ENCODE measurements around the gene MORN1.

MORN1 gene

GRCh38 chr1:2344121-2344681, 47.2 kb downstream of the MORN1 start:
- no peaks in the 10 kb centered on the region for H4K20me1 ChIP-seq (ENCODE audit: insufficient read depth, low read length)
- no peak overlapping the region for H3K27ac ChIP-seq (ENCODE audit: low read length)
- H3K27me3 ChIP-seq (ENCODE audit: low read depth, low read length) = no peaks in the 10 kb centered on the region

GRCh38 chr1:2343023-2343935, 48.1 kb downstream of the MORN1 start:
- H2AFZ ChIP-seq (ENCODE audit: low read depth, low read length) = no peak overlapping the region
- no peak overlapping the region for H3K4me2 ChIP-seq (ENCODE audit: low read length)
- no peaks in the 10 kb centered on the region for H3K9me3 ChIP-seq (ENCODE audit: insufficient read depth, low read length)
- no peaks in the 10 kb centered on the region for H3K36me3 ChIP-seq (replicated peaks; ENCODE audit: low read depth, low read length)
- H3K4me1 ChIP-seq (ENCODE audit: low read length) = no peaks in the 10 kb centered on the region
- H3K27ac ChIP-seq (ENCODE audit: low read length) = no peak overlapping the region
- no peak overlapping the region for H3K9ac ChIP-seq (ENCODE audit: low read length)
- H3K79me2 ChIP-seq (ENCODE audit: low read length) = no peaks in the 10 kb centered on the region
- no peaks in the 10 kb centered on the region for H3K27me3 ChIP-seq (ENCODE audit: low read depth, low read length)
- no peak for TF ChIP-seq CTCF (IDR thresholded peaks at IDR 0.05; ENCODE audit: low read depth, low read length)
- no peak for TF ChIP-seq EZH2phosphoT487 (IDR thresholded peaks at IDR 0.05; ENCODE audit: low read depth)
- H3K4me3 ChIP-seq (ENCODE audit: low read length) = no peak overlapping the region
- H4K20me1 ChIP-seq (ENCODE audit: insufficient read depth, low read length) = no peaks in the 10 kb centered on the region

More at GRCh38 chr1:2344121-2344681, 47.2 kb downstream of the MORN1 start:
- Histone ChIP-seq H3K36me3 (replicated peaks; ENCODE audit: low read depth, low read length) (no peaks in the 10 kb centered on the region), H3K4me3 (ENCODE audit: low read length) (no peak overlapping the region), H3K4me2 (ENCODE audit: low read length) (no peak overlapping the region), H2AFZ (ENCODE audit: low read depth, low read length) (no peak overlapping the region), H3K4me1 (ENCODE audit: low read length) (no peaks in the 10 kb centered on the region), H3K9me3 (ENCODE audit: insufficient read depth, low read length) (no peaks in the 10 kb centered on the region), H3K9ac (ENCODE audit: low read length) (no peak overlapping the region), H3K79me2 (ENCODE audit: low read length) (no peaks in the 10 kb centered on the region)
- TF ChIP-seq CTCF (IDR thresholded peaks at IDR 0.05; ENCODE audit: low read depth, low read length) (no peak), EZH2phosphoT487 (IDR thresholded peaks at IDR 0.05; ENCODE audit: low read depth) (no peak)

- H3K4me3 ChIP-seq (ENCODE audit: low read length) = no peak overlapping the region
- no peak overlapping the region for H3K27ac ChIP-seq (ENCODE audit: low read length)
- H3K9ac ChIP-seq (ENCODE audit: low read length) = no peak overlapping the region
These were observed 48.9 kb downstream of the MORN1 start for GRCh38 chr1:2342384-2343022.

More at GRCh38 chr1:2342384-2343022, 48.9 kb downstream of the MORN1 start:
- H2AFZ ChIP-seq (ENCODE audit: low read depth, low read length) = no peak overlapping the region
- H4K20me1 ChIP-seq (ENCODE audit: insufficient read depth, low read length) = no peaks in the 10 kb centered on the region
- no peaks in the 10 kb centered on the region for H3K9me3 ChIP-seq (ENCODE audit: insufficient read depth, low read length)
- H3K4me2 ChIP-seq (ENCODE audit: low read length) = no peak overlapping the region
- H3K79me2 ChIP-seq (ENCODE audit: low read length) = no peaks in the 10 kb centered on the region
- H3K36me3 ChIP-seq (replicated peaks; ENCODE audit: low read depth, low read length) = no peaks in the 10 kb centered on the region
- no peak for TF ChIP-seq CTCF (IDR thresholded peaks at IDR 0.05; ENCODE audit: low read depth, low read length)
- no peak for TF ChIP-seq EZH2phosphoT487 (IDR thresholded peaks at IDR 0.05; ENCODE audit: low read depth)
- no peaks in the 10 kb centered on the region for H3K4me1 ChIP-seq (ENCODE audit: low read length)
- no peaks in the 10 kb centered on the region for H3K27me3 ChIP-seq (ENCODE audit: low read depth, low read length)

Data from OCI-LY3 (cell line).